GM12878 (cell line): Measurements from ENCODE around the gene STXBP2. TPM values are rescaled to one million over a fixed set of nuclear protein-coding genes. Genes with fewer than 3 reads are reported as not detected.
A peak's percentile ranks its signal among the peaks of the same experiment; 100 is the strongest.

Experiments
- ATF7 ChIP-seq: fragments of 450-650 bp; IDR thresholded peaks from 2 replicates; pipeline ENCODE4 v1.6.1; 2016; ENCODE audit warnings: low read depth, mild to moderate bottlenecking
- CBX5 ChIP-seq: sonication (generic); IDR thresholded peaks from 2 replicates; pipeline ENCODE4 v1.6.1; 2016; ENCODE audit warnings: low read depth, moderate library complexity, mild to moderate bottlenecking, inconsistent platforms
- CHD2 ChIP-seq: IDR thresholded peaks from 2 replicates; pipeline ENCODE4 v1.6.1; 2011; ENCODE audit warnings: low read depth, low read length, improper control_type of control experiment, borderline replicate concordance
- E2F8 ChIP-seq: fragments of 450-650 bp; IDR thresholded peaks from 2 replicates; pipeline ENCODE4 v1.6.1; 2018; ENCODE audit warnings: mild to moderate bottlenecking, low read depth, moderate library complexity; ENCODE audit not compliant: partially characterized antibody
- EED ChIP-seq: sonication (generic); IDR thresholded peaks from 2 replicates; pipeline ENCODE4 v1.6.1; 2016; ENCODE audit warnings: antibody characterized with exemption, low read depth
- EP300 ChIP-seq, 2 experiments: fragments of 150-350 bp in 1 of 2; IDR thresholded peaks; 2 replicates each; pipeline ENCODE4 v1.6.1; 2011 to 2012; ENCODE audit warnings: low read depth in 2 of 2, low read length in 2 of 2, borderline replicate concordance in 1 of 2, improper control_type of control experiment in 1 of 2, inconsistent platforms in 1 of 2; ENCODE audit not compliant: control insufficient read depth in 1 of 2
- ETV6 ChIP-seq, 2 experiments: fragments of 450-650 bp in 1 of 2; IDR thresholded peaks in 1 of 2; conservative IDR thresholded peaks in 1 of 2; 2 replicates each; pipeline ENCODE4 v1.6.1; 2014; ENCODE audit warnings: antibody characterized with exemption in 1 of 2, borderline replicate concordance in 1 of 2, low read depth in 1 of 2, mild to moderate bottlenecking in 1 of 2, moderate library complexity in 1 of 2
- FOS ChIP-seq: IDR thresholded peaks from 3 replicates; pipeline ENCODE4 v1.6.1; 2011; ENCODE audit warnings: borderline replicate concordance; ENCODE audit not compliant: insufficient read length; ENCODE audit errors: extremely low read depth
- GATAD2B ChIP-seq: fragments of 450-650 bp; conservative IDR thresholded peaks from 2 replicates; pipeline ENCODE4 v1.6.1; 2017; ENCODE audit warnings: low read depth, mild to moderate bottlenecking, moderate library complexity
- IKZF2 ChIP-seq, 2 experiments: fragments of 450-650 bp; IDR thresholded peaks; 2 replicates each; pipeline ENCODE4 v1.6.1; 2017; ENCODE audit warnings: mild to moderate bottlenecking in 2 of 2, moderate library complexity in 2 of 2
- KAT2A ChIP-seq: conservative IDR thresholded peaks from 2 replicates; pipeline ENCODE4 v1.6.1; 2011; ENCODE audit warnings: low read depth, low read length; ENCODE audit not compliant: control insufficient read depth
- MEF2B ChIP-seq: fragments of 450-650 bp; IDR thresholded peaks from 2 replicates; pipeline ENCODE4 v1.6.1; 2018; ENCODE audit warnings: mild to moderate bottlenecking, moderate library complexity; ENCODE audit not compliant: partially characterized antibody, poor library complexity, severe bottlenecking
- MTA2 ChIP-seq: fragments of 450-650 bp; IDR thresholded peaks from 2 replicates; pipeline ENCODE4 v1.6.1; 2016; ENCODE audit warnings: low read depth, mild to moderate bottlenecking, moderate library complexity
- NR2F1 ChIP-seq: fragments of 450-650 bp; conservative IDR thresholded peaks from 2 replicates; pipeline ENCODE4 v1.6.1; 2017; ENCODE audit warnings: mild to moderate bottlenecking
- PAX5 ChIP-seq: IDR thresholded peaks from 2 replicates; pipeline ENCODE4 v1.6.1; 2011; ENCODE audit warnings: low read depth, low read length, borderline replicate concordance
- POLR2A ChIP-seq: IDR thresholded peaks from 2 replicates; pipeline ENCODE4 v1.6.1; 2011; ENCODE audit warnings: low read depth, mild to moderate bottlenecking, low read length
- RAD21 ChIP-seq: IDR thresholded peaks from 2 replicates; pipeline ENCODE4 v1.6.1; 2011; ENCODE audit warnings: mild to moderate bottlenecking, low read depth, low read length, moderate library complexity; ENCODE audit not compliant: insufficient read depth
- RFX5 ChIP-seq: IDR thresholded peaks from 2 replicates; pipeline ENCODE4 v1.6.1; 2011; ENCODE audit warnings: low read depth, low read length, improper control_type of control experiment
- SIN3A ChIP-seq: IDR thresholded peaks from 2 replicates; pipeline ENCODE4 v1.6.1; 2012; ENCODE audit warnings: low read depth, low read length, improper control_type of control experiment
- SIX5 ChIP-seq: IDR thresholded peaks from 2 replicates; pipeline ENCODE4 v1.6.1; 2011; ENCODE audit warnings: mild to moderate bottlenecking, low read depth, low read length, moderate library complexity; ENCODE audit not compliant: severe bottlenecking
- SMAD1 ChIP-seq: fragments of 450-650 bp; IDR thresholded peaks from 2 replicates; pipeline ENCODE4 v1.6.1; 2018; ENCODE audit warnings: mild to moderate bottlenecking, low read depth; ENCODE audit not compliant: partially characterized antibody
- TBL1XR1 ChIP-seq: IDR thresholded peaks from 2 replicates; pipeline ENCODE4 v1.6.1; 2012; ENCODE audit warnings: low read depth, low read length, improper control_type of control experiment
- ZBED1 ChIP-seq: IDR thresholded peaks from 2 replicates; pipeline ENCODE4 v1.6.1; 2016; ENCODE audit warnings: borderline replicate concordance
- polyA plus RNA-seq, 11 experiments: library from polyadenylated mRNA; depleted of rRNA in 4 of 11; unstranded in 6 of 11; stranded (reverse) in 5 of 11; fragments of >200 nt; fragmentation: Nextera tagmentation in 4 of 11; fragmentation: Illumina TruSeq in 1 of 11; extraction: Ambion mirVana in 4 of 11; extraction: Trizol in 1 of 11; gene quantifications; 1 replicate in 1 of 11; 2 replicates in 10 of 11; pipeline versions ENCODE4 v1.2.1 to v1.2.3, GENCODE V29; 2011 to 2016; ENCODE audit warnings: inconsistent platforms in 2 of 11, missing spikeins in 2 of 11, low read depth in 1 of 11
- total RNA-seq, 4 experiments: library from RNA; depleted of rRNA in 3 of 4; stranded (reverse); fragments of >200 nt in 3 of 4; fragmentation: Illumina TruSeq in 1 of 4; extraction: Trizol in 1 of 4; gene quantifications; 2 replicates each; pipeline versions ENCODE4 v1.2.1 to v1.2.3, GENCODE V29; 2013 to 2021
- TF ChIP-seq, protein P1 (sequence below): fragments of 450-650 bp; IDR thresholded peaks from 2 replicates; pipeline ENCODE4 v1.6.1; 2018; ENCODE audit warnings: borderline replicate concordance, mild to moderate bottlenecking; ENCODE audit not compliant: partially characterized antibody
- TF ChIP-seq, protein P2 (sequence below): IDR thresholded peaks from 2 replicates; pipeline ENCODE4 v1.6.1; 2012; ENCODE audit warnings: low read depth, low read length, improper control_type of control experiment

STXBP2 gene
- total and polyA plus RNA-seq, 10 of the 15 experiments (the other 5 are each of a cell fraction or from before 2014, with no cell fraction given), result 2.6 to 111 (median 61.4) TPM

DNA sequence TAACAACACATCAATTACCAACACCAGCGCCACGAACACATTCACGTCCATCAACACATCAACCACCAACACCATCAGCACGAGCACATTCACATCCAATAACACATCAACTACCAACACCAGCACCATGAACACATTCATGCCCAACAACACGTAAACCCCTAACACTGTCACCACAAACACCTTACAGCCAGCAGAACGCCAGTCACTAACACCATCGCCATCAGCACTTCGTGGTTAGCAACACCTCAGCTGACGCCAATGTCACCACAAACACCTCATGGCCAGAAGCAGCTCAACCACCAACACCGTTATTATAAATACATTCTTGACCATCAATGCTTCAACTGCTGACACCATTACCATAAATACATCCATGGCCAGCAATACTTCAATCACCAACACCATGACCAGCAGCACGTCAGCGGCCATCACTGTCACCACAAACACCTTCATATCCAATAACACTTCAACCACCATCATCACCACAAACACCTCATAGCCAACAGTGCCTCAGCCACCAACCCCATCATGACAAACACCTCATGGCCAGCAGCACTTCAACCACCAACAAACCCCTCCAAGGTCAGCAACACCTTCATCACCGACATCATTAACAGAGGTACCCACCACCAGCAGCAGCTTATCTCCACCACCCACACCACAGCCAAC, 55.6 kb downstream of the STXBP2 start (continued):
- TF ChIP-seq, protein P1, sequence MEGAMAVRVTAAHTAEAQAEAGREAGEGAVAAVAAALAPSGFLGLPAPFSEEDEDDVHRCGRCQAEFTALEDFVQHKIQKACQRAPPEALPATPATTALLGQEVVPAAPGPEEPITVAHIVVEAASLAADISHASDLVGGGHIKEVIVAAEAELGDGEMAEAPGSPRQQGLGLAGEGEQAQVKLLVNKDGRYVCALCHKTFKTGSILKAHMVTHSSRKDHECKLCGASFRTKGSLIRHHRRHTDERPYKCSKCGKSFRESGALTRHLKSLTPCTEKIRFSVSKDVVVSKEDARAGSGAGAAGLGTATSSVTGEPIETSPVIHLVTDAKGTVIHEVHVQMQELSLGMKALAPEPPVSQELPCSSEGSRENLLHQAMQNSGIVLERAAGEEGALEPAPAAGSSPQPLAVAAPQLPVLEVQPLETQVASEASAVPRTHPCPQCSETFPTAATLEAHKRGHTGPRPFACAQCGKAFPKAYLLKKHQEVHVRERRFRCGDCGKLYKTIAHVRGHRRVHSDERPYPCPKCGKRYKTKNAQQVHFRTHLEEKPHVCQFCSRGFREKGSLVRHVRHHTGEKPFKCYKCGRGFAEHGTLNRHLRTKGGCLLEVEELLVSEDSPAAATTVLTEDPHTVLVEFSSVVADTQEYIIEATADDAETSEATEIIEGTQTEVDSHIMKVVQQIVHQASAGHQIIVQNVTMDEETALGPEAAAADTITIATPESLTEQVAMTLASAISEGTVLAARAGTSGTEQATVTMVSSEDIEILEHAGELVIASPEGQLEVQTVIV, result peak; percentile 59
- TF ChIP-seq SIX5 (no peak), KAT2A (no peak), RFX5 (no peak), EED (no peak), NR2F1 (peak; percentile 87), MEF2B (peak; percentile 94), CBX5 (no peak), SIN3A (no peak), FOS (no peak), MTA2 (peak; percentile 98), PAX5 (peak; percentile 84; the same call in 1 of the 2 replicates), ATF7 (peak; percentile 88), ZBED1 (no peak), E2F8 (peak; percentile 77), SMAD1 (peak; percentile 67), EP300 (IDR thresholded peaks at IDR 0.05; ENCODE audit: borderline replicate concordance in 1 of 2, control insufficient read depth in 1 of 2, low read depth in 2 of 2, low read length in 2 of 2) (peak; percentile 73 to 82; a peak in 3 of 4 replicates), IKZF2 (IDR thresholded peaks at IDR 0.05) (peak; percentile 68 to 83; a peak in 3 of 4 replicates), ETV6 (conservative IDR thresholded peaks at IDR 0.05 in 1 of 2, IDR thresholded peaks at IDR 0.05 in 1 of 2; ENCODE audit: borderline replicate concordance in 1 of 2, low read depth in 1 of 2) (no peak), POLR2A (peak; percentile 50; the same call in 1 of the 2 replicates), GATAD2B (peak; percentile 56), TBL1XR1 (no peak), CHD2 (peak; percentile 54), RAD21 (no peak)
- TF ChIP-seq, protein P2, sequence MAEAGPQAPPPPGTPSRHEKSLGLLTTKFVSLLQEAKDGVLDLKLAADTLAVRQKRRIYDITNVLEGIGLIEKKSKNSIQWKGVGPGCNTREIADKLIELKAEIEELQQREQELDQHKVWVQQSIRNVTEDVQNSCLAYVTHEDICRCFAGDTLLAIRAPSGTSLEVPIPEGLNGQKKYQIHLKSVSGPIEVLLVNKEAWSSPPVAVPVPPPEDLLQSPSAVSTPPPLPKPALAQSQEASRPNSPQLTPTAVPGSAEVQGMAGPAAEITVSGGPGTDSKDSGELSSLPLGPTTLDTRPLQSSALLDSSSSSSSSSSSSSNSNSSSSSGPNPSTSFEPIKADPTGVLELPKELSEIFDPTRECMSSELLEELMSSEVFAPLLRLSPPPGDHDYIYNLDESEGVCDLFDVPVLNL, result no peak
